Motor neuron (in vitro differentiated cells): ENCODE measurements around the gene ZNF69. TPM values are rescaled to one million over a fixed set of nuclear protein-coding genes. Genes with fewer than 3 reads are reported as not detected.
"Not testable (repeated sequence)": the region's sequence is repeated elsewhere in the genome, so short reads cannot be mapped to it uniquely, and the experiment has no call there.

Experiments used
- ATAC-seq, 8 experiments: fragments of 200-7000 bp; cut with Tn5 transposase; replicated peaks in 6 of 8; 2 replicates each; pipeline ENCODE4 v1.8.0; 2021; ENCODE audit warnings: mild to moderate bottlenecking in 8 of 8, moderate library complexity in 8 of 8
- H3K27ac ChIP-seq, 2 donors: fragments of 250-450 bp; sonication (Bioruptor Pico); 2 replicates each; pipeline ENCODE4 v1.9.0; 2021; ENCODE audit warnings: antibody characterized with exemption in 2 of 2, mild to moderate bottlenecking in 2 of 2, moderate library complexity in 1 of 2
- H3K4me1 ChIP-seq, 2 donors: fragments of 250-450 bp; sonication (Bioruptor Pico); replicated peaks in 1 of 2; 2 replicates each; pipeline ENCODE4 v1.6.1; 2021; ENCODE audit warnings: antibody characterized with exemption in 2 of 2, mild to moderate bottlenecking in 2 of 2, moderate library complexity in 1 of 2
- H3K4me3 ChIP-seq, 5 donors: fragments of 250-450 bp; sonication (Bioruptor Pico); 2 replicates each; pipeline ENCODE4 v1.9.0; 2021; ENCODE audit warnings: antibody characterized with exemption in 5 of 5, mild to moderate bottlenecking in 5 of 5, moderate library complexity in 4 of 5
- whole genome bisulfite sequencing, 10 experiments: fragments of 450-650 bp; shearing (Covaris generic); methylation state at CpG; one replicate each; pipeline ENCODE4 v1.0.0; 2022; 5-methylcytosine and 5-hydroxymethylcytosine counted together
- in situ Hi-C, 9 experiments: fragments of 400-800 bp; cut with MboI; loops; one replicate each; pipeline ENCODE4 v1.15.0; 2021; ENCODE audit warnings: low sequenced_read_pairs in 9 of 9, low pct_unique_long_range_greater_than_20kb in 2 of 9; ENCODE audit not compliant: unreplicated experiment in 9 of 9
- total RNA-seq, 8 experiments: library from RNA; unstranded; fragments of 300-600 nt; gene quantifications; 2 replicates each; pipeline versions ENCODE4 v1.2.3 to v1.2.4, GENCODE V29; 2022

The ZNF69 gene
- total RNA-seq, 8 experiments from 2014 or later, result 2.3 to 13.7 (median 8.5) TPM

- ATAC-seq, result no peak
- H3K4me1 ChIP-seq, result no peaks in the 10 kb centered on the region
- no peak overlapping the region for H3K4me3 ChIP-seq
- H3K27ac ChIP-seq, result no peak overlapping the region
- in situ Hi-C loops, result no loop called here
- 76 to 100% (median 85%) methylated on average over 1 to 8 of the region's 9 CpGs; no CpG with 5 or more reads in 1 of the 10 experiments for WGBS, 10 experiments
Measured at GRCh38 chr19:11872624-11873023, 15.0 kb upstream of the ZNF69 start.

DNA sequence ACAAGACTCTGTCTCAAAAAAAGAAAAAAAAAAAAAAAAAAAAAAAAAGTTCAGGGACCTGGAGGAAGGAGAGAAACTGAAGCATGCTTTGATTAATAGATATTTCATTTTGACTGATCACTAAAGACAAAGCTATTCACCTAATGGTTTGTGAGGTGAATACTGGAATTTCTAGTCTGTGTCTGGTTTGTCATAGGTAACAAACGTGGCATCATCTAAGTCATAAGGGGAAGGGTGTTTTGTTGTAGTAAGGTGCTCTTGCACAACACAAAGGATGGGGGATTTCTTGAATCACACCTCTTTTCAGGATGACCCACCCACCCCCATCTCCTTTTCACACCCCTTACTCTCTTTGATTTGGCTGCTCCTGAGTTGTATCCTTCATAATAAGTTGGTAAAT, 13.8 kb upstream of the ZNF69 start:
- no peak for ATAC-seq
- in situ Hi-C loops, result no loop called here
- H3K4me1 ChIP-seq, result no peaks in the 10 kb centered on the region
- H3K4me3 ChIP-seq, result no peak overlapping the region
- WGBS, 10 experiments, result 14 to 67% (median 50%) methylated on average over 1 of the region's 1 CpG; no CpG with 5 or more reads in 3 of the 10 experiments
- no peak overlapping the region for H3K27ac ChIP-seq

DNA sequence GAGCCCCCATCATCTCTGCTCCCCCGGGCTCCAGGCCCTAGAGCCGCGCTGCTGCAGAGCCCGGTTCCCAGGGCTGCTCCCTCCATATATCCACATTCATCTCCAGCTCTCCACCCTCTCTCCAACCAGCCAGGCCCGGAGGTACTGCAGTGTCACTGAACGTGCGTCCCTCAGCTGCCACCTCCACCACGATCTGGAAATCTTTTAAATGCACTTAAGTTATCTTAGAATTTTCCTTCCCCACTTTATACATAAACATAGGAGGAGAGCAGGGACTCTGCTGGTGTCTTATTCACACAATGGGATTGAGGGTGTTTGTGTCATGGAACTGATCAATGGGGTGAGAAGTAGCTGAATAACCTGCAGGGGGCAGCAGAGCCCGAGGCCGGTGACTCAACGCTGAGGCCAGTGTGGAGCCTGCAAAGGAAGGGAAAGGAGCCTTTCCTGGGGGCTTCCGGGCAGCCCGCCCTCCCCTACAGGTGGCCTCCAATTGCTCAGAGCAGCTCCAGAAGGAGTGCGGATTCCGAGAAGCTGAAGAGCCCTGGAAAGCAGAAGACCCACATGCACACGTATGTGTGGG, 7.8 kb upstream of the ZNF69 start:
- WGBS, 10 experiments, result 33 to 100% (median 74%) methylated on average over 1 to 11 of the region's 16 CpGs; no CpG with 5 or more reads in 4 of the 10 experiments

GRCh38 chr19:11880598-11880997, 7.0 kb upstream of the ZNF69 start:
- no peak overlapping the region for H3K27ac ChIP-seq
- no peak for ATAC-seq
- WGBS, 10 experiments, result 74 to 88% (median 83%) methylated on average over 1 to 10 of the region's 12 CpGs; no CpG with 5 or more reads in 6 of the 10 experiments
- H3K4me1 ChIP-seq, result no peaks in the 10 kb centered on the region
- H3K4me3 ChIP-seq, result no peak overlapping the region
- in situ Hi-C loops, result no loop called here

More for the DNA sequence above, 7.8 kb upstream of the ZNF69 start:
- H3K27ac ChIP-seq, in situ Hi-C loops, H3K4me1 ChIP-seq, H3K4me3 ChIP-seq: not testable (repeated sequence)
- peak in 5 of 8 experiments; percentile 43 to 80 (median 47) for ATAC-seq

- in situ Hi-C loops, result no loop called here
- Histone ChIP-seq H3K4me1 (no peaks in the 10 kb centered on the region), H3K4me3 (no peak overlapping the region), H3K27ac (no peak overlapping the region)
- WGBS, 10 experiments, result 9 to 100% (median 40%) methylated on average over 1 to 6 of the region's 10 CpGs; no CpG with 5 or more reads in 1 of the 10 experiments
- ATAC-seq, result peak; percentile 62 to 94 (median 78)
Measured at GRCh38 chr19:11881151-11881800, 6.3 kb upstream of the ZNF69 start.

GRCh38 chr19:11882606-11883005, 5.0 kb upstream of the ZNF69 start:
- no peak for ATAC-seq
- 8 to 100% (median 85%) methylated on average over 2 of the region's 2 CpGs for WGBS, 10 experiments
- Histone ChIP-seq H3K27ac (no peak overlapping the region), H3K4me1 (no peaks in the 10 kb centered on the region), H3K4me3 (no peak overlapping the region)
- in situ Hi-C loops, result no loop called here

DNA sequence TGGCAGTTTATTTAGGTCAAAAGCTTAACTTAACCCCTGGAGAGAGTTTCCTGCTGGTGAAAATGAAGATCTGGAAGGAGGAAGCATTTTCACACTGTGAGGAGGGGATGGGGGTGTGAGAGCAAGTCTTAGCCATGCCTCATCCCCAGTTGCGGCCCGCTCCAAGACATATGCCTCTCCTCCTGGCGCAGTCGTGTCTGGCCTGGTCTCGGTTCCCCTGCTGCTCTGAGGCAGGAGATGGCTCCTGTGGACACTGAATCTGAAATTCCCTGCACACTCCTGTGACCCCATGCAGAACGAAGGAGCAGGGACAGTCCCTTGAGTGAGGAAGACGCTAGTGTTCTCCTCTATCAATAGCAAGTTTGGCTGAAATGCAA, 360 bp upstream of the ZNF69 start:
- 17 to 38% (median 33%) methylated on average over 1 to 7 of the region's 7 CpGs; no CpG with 5 or more reads in 4 of the 10 experiments for WGBS, 10 experiments
- peak; percentile 10 to 45 (median 37) for ATAC-seq
- Histone ChIP-seq H3K4me3 (peak overlapping the region; percentile 53 to 83 (median 79)), H3K27ac (peak overlapping the region; percentile 22 to 86), H3K4me1 (peaks cover 8 to 10% of the 10 kb centered on the region in 2 donors)
- in situ Hi-C loops, result no loop called here

DNA sequence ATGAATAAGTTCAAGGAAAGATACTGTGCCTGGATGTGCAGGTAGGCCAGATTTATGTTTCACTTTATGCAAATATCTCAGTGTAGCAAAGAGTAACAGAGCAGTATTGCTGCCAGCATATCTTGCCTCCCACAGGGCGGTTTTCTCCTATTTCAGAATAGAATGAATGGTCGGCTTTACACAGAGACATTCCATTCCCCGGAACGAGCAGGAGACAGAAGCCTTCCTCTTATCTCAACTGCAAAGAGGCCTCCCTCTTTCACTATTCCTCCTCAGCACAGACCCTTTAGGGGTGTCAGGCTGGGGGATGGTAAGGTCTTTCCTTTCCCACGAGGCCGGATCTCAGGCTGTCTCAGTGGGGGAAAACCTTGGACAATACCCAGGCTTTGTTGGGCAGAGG, 2.3 kb downstream of the ZNF69 start:
- 31 to 77% (median 50%) methylated on average over 1 to 6 of the region's 6 CpGs; no CpG with 5 or more reads in 5 of the 10 experiments for WGBS, 10 experiments
- H3K27ac ChIP-seq, ATAC-seq, H3K4me1 ChIP-seq, in situ Hi-C loops: not testable (repeated sequence)
- peak overlapping the region in 1 of 5 donors; percentile 19 for H3K4me3 ChIP-seq

GRCh38 chr19:11890634-11891033, 3.1 kb downstream of the ZNF69 start:
- H3K4me1 ChIP-seq, result peaks cover 8 to 10% of the 10 kb centered on the region in 2 donors
- no peak overlapping the region for H3K27ac ChIP-seq
- ATAC-seq, result no peak
- H3K4me3 ChIP-seq, result no peak overlapping the region
- in situ Hi-C loops, result no loop called here
- WGBS, 10 experiments, result 58 to 100% (median 100%) methylated on average over 1 to 2 of the region's 5 CpGs

GRCh38 chr19:11894851-11895250, 7.3 kb downstream of the ZNF69 start:
- in situ Hi-C loops, result no loop called here
- Histone ChIP-seq H3K4me1 (peaks cover 0 to 3% of the 10 kb centered on the region in 2 donors), H3K4me3 (no peak overlapping the region), H3K27ac (no peak overlapping the region)
- WGBS, 10 experiments, result 87 to 100% (median 98%) methylated on average over 1 to 6 of the region's 6 CpGs; no CpG with 5 or more reads in 4 of the 10 experiments
- no peak for ATAC-seq

GRCh38 chr19:11902228-11902627, 14.6 kb downstream of the ZNF69 start:
- Histone ChIP-seq H3K27ac (no peak overlapping the region), H3K4me1 (no peaks in the 10 kb centered on the region), H3K4me3 (no peak overlapping the region)
- in situ Hi-C loops, result no loop called here
- WGBS, 10 experiments, result 80 to 100% (median 100%) methylated on average over 2 to 3 of the region's 3 CpGs; no CpG with 5 or more reads in 2 of the 10 experiments
- no peak for ATAC-seq

DNA sequence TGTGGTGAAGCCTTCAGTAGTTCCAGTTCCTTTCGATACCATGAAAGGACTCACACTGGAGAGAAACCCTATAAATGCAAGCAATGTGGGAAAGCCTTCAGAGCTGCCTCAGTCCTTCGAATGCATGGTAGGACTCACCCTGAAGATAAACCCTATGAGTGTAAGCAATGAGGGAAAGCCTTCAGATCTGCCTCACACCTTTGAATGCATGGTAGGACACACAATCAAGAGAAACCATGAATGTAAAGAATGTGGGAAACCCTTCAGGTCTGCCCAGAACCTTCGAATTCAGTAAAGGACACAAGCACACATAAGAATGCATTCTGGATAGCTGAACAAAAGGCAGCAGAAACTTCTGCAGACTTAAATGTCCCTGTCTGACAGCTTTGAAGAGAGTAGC, 18.3 kb downstream of the ZNF69 start:
- WGBS, 10 experiments, result 33 to 100% (median 80%) methylated on average over 1 to 3 of the region's 3 CpGs; no CpG with 5 or more reads in 1 of the 10 experiments
- no peak overlapping the region for H3K4me3 ChIP-seq
- H3K4me1 ChIP-seq, result no peaks in the 10 kb centered on the region
- in situ Hi-C loops, result no loop called here
- no peak overlapping the region for H3K27ac ChIP-seq
- ATAC-seq, result no peak

GRCh38 chr19:11911937-11912336, 24.4 kb downstream of the ZNF69 start:
- ATAC-seq, H3K27ac ChIP-seq, in situ Hi-C loops, H3K4me1 ChIP-seq, H3K4me3 ChIP-seq: not testable (repeated sequence)
- 50 to 89% (median 61%) methylated on average over 1 of the region's 1 CpG; no CpG with 5 or more reads in 6 of the 10 experiments for WGBS, 10 experiments
